ENCODE results near the gene UBL7.

The UBL7 gene

GRCh38 chr15:74417225-74417624 lies 43.7 kb downstream of the UBL7 start:
- no peak overlapping the region for H3K9ac ChIP-seq (ENCODE audit: low read length)
- H3F3A ChIP-seq (ENCODE audit: insufficient read depth, low read length), result no peaks in the 10 kb centered on the region
- H4K20me1 ChIP-seq (ENCODE audit: insufficient read depth, low read length), result no peaks in the 10 kb centered on the region
- no peaks in the 10 kb centered on the region for H3K9me3 ChIP-seq (ENCODE audit: low read length)
- peaks cover 12% of the 10 kb centered on the region; the same call in 1 of the 2 replicates for H3K27me3 ChIP-seq (ENCODE audit: insufficient read depth, low read length)
- H3K4me3 ChIP-seq (ENCODE audit: low read depth, low read length, poor library complexity, severe bottlenecking), result no peak overlapping the region
- no peaks in the 10 kb centered on the region for H3K79me2 ChIP-seq (ENCODE audit: insufficient read depth, low read length)
- no peaks in the 10 kb centered on the region for H3K9me2 ChIP-seq (ENCODE audit: low read depth, low read length)
- H3K4me2 ChIP-seq (ENCODE audit: low read length), result no peak overlapping the region
- TF ChIP-seq EZH2 (IDR thresholded peaks at IDR 0.05; ENCODE audit: borderline replicate concordance, low read length) (no peak), CTCF (IDR thresholded peaks at IDR 0.05; ENCODE audit: low read length) (no peak)
- H3K36me3 ChIP-seq (ENCODE audit: insufficient read depth, low read length), result no peaks in the 10 kb centered on the region
- H3K27ac ChIP-seq (ENCODE audit: low read depth, low read length, poor library complexity, severe bottlenecking), result no peak overlapping the region
- H2AFZ ChIP-seq (ENCODE audit: low read length), result no peak overlapping the region
- no peaks in the 10 kb centered on the region for H3K4me1 ChIP-seq (ENCODE audit: insufficient read depth, low read length, severe bottlenecking)

GRCh38 chr15:74415966-74416916 lies 44.7 kb downstream of the UBL7 start:
- no peak overlapping the region for H3K4me3 ChIP-seq (ENCODE audit: low read depth, low read length, poor library complexity, severe bottlenecking)

DNA sequence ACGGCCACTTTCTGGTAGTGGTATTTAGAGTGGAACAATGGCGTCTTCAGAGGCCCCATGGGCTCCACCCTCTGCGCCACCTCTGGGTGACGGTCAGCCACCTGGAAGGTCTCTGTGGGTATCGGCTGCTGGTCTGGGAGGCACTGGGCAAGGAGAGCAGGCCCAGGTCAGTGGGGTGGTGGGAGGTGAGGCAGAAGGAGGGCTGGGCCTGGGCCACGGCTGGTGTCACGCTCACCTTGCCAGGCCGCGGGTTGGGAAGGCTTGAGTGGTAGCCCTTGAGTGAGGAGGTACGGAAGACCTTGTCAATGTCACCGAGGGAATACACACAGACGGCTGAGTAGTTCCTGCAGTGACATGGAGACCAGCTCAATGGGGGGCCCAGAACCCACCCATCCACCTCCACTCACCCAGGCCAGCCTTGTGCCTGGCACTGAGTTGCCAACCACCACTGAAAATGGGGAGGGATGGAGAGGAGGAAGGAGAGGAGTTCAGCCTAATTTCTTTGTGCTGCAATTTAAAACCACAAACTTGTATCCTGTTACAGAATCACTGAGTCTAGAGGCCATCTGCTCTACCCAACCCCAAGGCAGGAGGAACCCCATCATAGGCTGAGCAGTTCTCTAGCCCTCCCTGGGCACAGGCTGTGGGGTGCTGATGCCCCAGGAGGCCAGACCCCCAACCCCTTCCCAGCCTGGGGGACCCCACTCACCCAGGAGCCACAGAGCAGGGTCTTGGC lies 46.2 kb downstream of the UBL7 start:
- H3K27ac ChIP-seq (ENCODE audit: low read depth, low read length, poor library complexity, severe bottlenecking), result no peak overlapping the region

More at GRCh38 chr15:74415966-74416916, 44.7 kb downstream of the UBL7 start:
- Histone ChIP-seq H3K36me3 (ENCODE audit: insufficient read depth, low read length) (no peaks in the 10 kb centered on the region), H3K4me1 (ENCODE audit: insufficient read depth, low read length, severe bottlenecking) (no peaks in the 10 kb centered on the region), H2AFZ (ENCODE audit: low read length) (no peak overlapping the region), H3K9me2 (ENCODE audit: low read depth, low read length) (no peaks in the 10 kb centered on the region), H4K20me1 (ENCODE audit: insufficient read depth, low read length) (no peaks in the 10 kb centered on the region), H3F3A (ENCODE audit: insufficient read depth, low read length) (no peaks in the 10 kb centered on the region), H3K9me3 (ENCODE audit: low read length) (no peaks in the 10 kb centered on the region), H3K9ac (ENCODE audit: low read length) (no peak overlapping the region), H3K4me2 (ENCODE audit: low read length) (no peak overlapping the region), H3K27ac (ENCODE audit: low read depth, low read length, poor library complexity, severe bottlenecking) (no peak overlapping the region), H3K27me3 (ENCODE audit: insufficient read depth, low read length) (peaks cover 7% of the 10 kb centered on the region; the same call in 1 of the 2 replicates), H3K79me2 (ENCODE audit: insufficient read depth, low read length) (no peaks in the 10 kb centered on the region)
- TF ChIP-seq EZH2 (IDR thresholded peaks at IDR 0.05; ENCODE audit: borderline replicate concordance, low read length) (no peak), CTCF (IDR thresholded peaks at IDR 0.05; ENCODE audit: low read length) (no peak)

More for the DNA sequence above, 46.2 kb downstream of the UBL7 start:
- Histone ChIP-seq H2AFZ (ENCODE audit: low read length) (no peak overlapping the region), H3K79me2 (ENCODE audit: insufficient read depth, low read length) (no peaks in the 10 kb centered on the region), H3K9me2 (ENCODE audit: low read depth, low read length) (no peaks in the 10 kb centered on the region), H3K27me3 (ENCODE audit: insufficient read depth, low read length) (0 out of 2 replicates have a peak, but pooled peaks cover 4% of the 10 kb centered on the region), H4K20me1 (ENCODE audit: insufficient read depth, low read length) (no peaks in the 10 kb centered on the region), H3K4me2 (ENCODE audit: low read length) (no peak overlapping the region), H3K9ac (ENCODE audit: low read length) (no peak overlapping the region), H3K4me3 (ENCODE audit: low read depth, low read length, poor library complexity, severe bottlenecking) (no peak overlapping the region), H3K36me3 (ENCODE audit: insufficient read depth, low read length) (no peaks in the 10 kb centered on the region), H3K4me1 (ENCODE audit: insufficient read depth, low read length, severe bottlenecking) (no peaks in the 10 kb centered on the region), H3F3A (ENCODE audit: insufficient read depth, low read length) (no peaks in the 10 kb centered on the region), H3K9me3 (ENCODE audit: low read length) (no peaks in the 10 kb centered on the region)
- TF ChIP-seq EZH2 (IDR thresholded peaks at IDR 0.05; ENCODE audit: borderline replicate concordance, low read length) (no peak), CTCF (IDR thresholded peaks at IDR 0.05; ENCODE audit: low read length) (no peak)

All from OCI-LY1 (cell line).